ENCODE results near the gene RFX6.
A peak's percentile ranks its signal among the peaks of the same experiment; 100 is the strongest.

Gene RFX6

GRCh38 chr6:116971959-116972358, 94.9 kb downstream of the RFX6 start:
- FAIRE-seq, result peak; percentile 92

DNA sequence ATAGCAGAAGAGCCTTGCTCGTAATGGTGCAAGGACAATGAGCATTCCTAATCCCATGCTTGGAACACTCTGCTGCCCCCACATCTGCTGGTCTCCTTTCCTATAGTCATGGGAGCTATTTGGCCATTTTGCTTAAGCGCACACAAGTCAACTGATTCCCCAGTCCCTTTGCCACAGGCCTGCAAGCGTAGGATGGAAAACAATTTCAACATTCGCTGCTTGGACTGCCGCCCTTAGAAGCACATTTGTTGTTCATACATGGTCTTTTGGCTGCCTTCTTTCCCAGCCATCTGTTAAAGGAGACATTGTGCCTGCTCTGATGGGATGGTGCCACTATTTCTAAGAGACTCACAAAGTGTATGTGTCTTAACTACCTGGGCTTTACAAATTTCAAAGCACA, 96.9 kb downstream of the RFX6 start:
- no peak for FAIRE-seq

DNA sequence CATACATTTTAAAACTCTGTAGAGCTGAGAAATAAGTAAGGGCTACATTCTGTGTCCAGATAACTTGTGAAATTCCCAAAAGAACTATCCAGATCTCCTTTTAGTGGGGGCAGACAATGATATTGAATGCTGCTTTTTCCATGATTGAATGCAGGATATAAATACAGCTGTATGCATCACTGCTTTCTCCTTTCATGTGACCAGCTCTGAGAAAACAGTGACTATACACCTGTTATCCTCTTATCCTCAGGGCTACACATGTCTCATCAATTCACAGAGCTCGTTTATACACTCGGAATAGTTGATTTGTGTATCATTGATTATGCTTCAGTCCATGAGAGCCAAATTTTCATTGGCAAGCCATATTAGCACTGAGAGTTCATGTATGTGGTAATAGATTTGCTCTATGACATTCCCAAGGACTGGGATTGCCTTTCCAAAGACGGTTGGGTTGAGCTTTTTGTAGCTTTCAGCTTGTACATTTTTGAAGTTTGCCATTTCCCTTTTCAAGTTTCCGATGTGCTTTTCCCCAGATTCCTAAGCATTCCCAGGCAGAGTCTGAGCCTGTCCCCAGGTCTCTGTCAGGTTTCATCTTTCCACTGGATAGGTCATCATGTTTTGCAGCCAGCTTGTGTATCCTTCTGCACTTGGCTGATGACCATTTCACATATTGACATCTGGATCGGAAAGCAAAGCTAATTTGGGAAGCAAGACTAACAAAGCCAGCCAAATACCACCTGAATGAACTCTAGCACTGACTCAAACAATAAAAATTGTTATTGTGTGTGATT, 97.7 kb downstream of the RFX6 start:
- FAIRE-seq, result no peak

DNA sequence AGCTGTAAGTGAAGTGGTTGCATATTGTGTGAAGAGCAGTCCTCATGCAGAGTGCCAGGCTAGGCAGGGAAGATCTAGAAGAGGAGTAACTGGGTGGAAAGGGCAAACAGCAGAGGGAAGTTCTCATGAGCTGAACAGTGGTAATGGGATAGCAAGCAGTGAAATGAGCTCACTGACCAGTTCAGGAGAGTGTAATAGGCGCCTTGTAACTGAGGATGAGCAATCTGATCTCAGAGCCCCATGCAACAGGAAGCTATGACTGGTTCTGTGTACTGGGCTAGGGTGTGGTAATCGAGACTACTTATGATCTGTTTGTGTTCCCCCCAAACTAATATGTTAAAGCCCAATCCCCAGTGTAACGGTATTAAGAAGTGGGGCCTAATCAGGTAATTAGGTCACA, 98.6 kb downstream of the RFX6 start:
- FAIRE-seq, result no peak

GRCh38 chr6:116979560-116979959, 102.5 kb downstream of the RFX6 start:
- no peak for FAIRE-seq

Data from G401.6 (cell line).